ENCODE measurements around the gene C14orf132. TPM values are rescaled to one million over a fixed set of nuclear protein-coding genes. Genes with fewer than 3 reads are reported as not detected.
A peak's percentile ranks its signal among the peaks of the same experiment; 100 is the strongest.

C14orf132 gene
- total RNA-seq, 4 donors from 2014 or later: 2.7 to 3.7 (median 3.0) TPM

DNA sequence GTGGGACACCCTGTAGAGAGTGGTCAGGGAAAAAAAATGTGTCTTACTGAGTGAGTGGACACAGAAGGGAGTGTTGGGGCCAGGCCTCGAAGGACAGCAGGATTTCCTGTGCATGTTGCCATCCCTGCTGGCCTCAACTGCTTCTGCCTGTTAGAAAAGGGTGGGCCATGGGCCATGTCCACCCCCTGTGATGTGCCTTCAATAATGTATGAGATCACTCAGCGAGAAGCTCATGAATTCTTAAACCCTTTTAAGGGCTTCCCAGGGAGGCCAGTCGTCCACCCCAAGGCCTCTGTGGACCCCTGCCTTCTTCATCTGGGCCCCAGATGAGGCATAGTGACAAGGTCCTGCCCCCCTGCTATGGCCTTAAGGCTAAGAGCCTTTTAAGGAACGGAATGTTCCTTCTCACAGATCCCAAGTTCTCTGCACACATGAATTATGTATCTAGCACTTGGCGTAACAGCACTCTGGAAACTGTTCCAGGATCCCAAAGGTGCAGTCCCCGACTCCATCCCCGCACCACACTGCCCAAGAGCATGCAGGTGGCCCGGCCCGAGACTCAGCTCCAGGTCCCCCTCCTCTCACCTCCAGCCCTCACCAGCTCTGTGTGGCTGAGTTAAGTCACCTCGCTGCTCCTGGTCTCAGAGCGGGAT is 8.9 kb upstream of the C14orf132 start:
- intact Hi-C loops (cut with DNase I): no loop called here
- WGBS, 2 donors: 79 to 86% methylated on average over 11 of the region's 11 CpGs
- H3K27ac ChIP-seq: no peak overlapping the region
- TF ChIP-seq, protein P1, sequence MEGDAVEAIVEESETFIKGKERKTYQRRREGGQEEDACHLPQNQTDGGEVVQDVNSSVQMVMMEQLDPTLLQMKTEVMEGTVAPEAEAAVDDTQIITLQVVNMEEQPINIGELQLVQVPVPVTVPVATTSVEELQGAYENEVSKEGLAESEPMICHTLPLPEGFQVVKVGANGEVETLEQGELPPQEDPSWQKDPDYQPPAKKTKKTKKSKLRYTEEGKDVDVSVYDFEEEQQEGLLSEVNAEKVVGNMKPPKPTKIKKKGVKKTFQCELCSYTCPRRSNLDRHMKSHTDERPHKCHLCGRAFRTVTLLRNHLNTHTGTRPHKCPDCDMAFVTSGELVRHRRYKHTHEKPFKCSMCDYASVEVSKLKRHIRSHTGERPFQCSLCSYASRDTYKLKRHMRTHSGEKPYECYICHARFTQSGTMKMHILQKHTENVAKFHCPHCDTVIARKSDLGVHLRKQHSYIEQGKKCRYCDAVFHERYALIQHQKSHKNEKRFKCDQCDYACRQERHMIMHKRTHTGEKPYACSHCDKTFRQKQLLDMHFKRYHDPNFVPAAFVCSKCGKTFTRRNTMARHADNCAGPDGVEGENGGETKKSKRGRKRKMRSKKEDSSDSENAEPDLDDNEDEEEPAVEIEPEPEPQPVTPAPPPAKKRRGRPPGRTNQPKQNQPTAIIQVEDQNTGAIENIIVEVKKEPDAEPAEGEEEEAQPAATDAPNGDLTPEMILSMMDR (IDR thresholded peaks at IDR 0.05): no peak
- no peak for TF ChIP-seq POLR2A (IDR thresholded peaks at IDR 0.05)
- H3K36me3 ChIP-seq: no peaks in the 10 kb centered on the region
- no peak overlapping the region for H3K4me3 ChIP-seq (replicated peaks in 1 of 3)
- no peaks in the 10 kb centered on the region for H3K9me3 ChIP-seq
- no peak for DNase-seq
- no peaks in the 10 kb centered on the region for H3K27me3 ChIP-seq
- no peaks in the 10 kb centered on the region for H3K4me1 ChIP-seq

DNA sequence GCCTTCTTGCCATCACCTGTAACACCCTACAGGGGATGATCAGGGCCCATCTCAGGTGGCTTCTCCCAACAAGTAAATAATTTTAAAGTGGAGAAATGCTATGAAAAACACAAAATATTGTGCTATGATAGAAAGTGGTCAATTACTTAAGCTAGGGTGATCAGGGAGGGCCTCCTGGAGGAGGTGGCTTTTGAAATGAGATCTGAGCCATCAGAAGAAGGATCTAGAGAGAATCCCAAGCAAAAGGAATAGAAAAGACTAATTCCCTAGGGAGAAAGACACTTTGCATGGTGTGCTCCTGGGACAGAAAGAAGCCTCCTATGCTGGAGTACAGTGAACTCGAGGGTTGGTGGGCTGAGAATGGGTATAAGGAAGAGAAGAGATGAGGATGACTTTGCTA is 7.5 kb upstream of the C14orf132 start:
- WGBS, 2 donors: 76 to 93% methylated on average over 1 of the region's 1 CpG
- TF ChIP-seq, protein P1 (IDR thresholded peaks at IDR 0.05): no peak
- TF ChIP-seq POLR2A (IDR thresholded peaks at IDR 0.05): no peak
- intact Hi-C loops (cut with DNase I): no loop called here
- Histone ChIP-seq H3K27me3 (no peaks in the 10 kb centered on the region), H3K36me3 (no peaks in the 10 kb centered on the region), H3K9me3 (no peaks in the 10 kb centered on the region), H3K4me3 (replicated peaks in 1 of 3) (no peak overlapping the region), H3K27ac (no peak overlapping the region), H3K4me1 (no peaks in the 10 kb centered on the region)
- no peak for DNase-seq

DNA sequence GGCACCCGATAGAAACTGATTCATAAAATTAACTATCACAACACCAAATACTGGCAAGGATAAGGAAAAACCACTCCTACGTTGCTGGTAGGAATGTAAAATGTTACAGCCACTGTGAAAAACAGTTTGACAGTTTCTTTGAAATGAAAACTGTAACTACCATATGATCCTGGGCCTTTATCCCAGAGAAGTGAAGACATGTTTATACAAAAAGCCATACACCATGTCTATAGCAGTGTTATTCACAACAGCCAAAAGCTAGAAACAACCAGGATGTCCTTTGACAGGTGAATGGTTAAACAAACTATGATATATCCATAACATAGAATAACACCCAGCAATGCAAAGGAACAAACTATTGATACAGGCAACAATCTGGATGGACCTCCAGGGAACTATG is 3.7 kb upstream of the C14orf132 start:
- H3K4me1 ChIP-seq: peaks cover 12 to 27% of the 10 kb centered on the region in 2 donors
- no peaks in the 10 kb centered on the region for H3K9me3 ChIP-seq
- H3K27ac ChIP-seq: no peak overlapping the region
- intact Hi-C loops (cut with DNase I): no loop called here
- 66 to 74% methylated on average over 2 of the region's 2 CpGs for WGBS, 2 donors
- H3K36me3 ChIP-seq: no peaks in the 10 kb centered on the region
- no peak for DNase-seq
- no peak for TF ChIP-seq POLR2A (IDR thresholded peaks at IDR 0.05)
- TF ChIP-seq, protein P1 (IDR thresholded peaks at IDR 0.05): no peak
- H3K27me3 ChIP-seq: no peaks in the 10 kb centered on the region
- no peak overlapping the region for H3K4me3 ChIP-seq (replicated peaks in 1 of 3)

DNA sequence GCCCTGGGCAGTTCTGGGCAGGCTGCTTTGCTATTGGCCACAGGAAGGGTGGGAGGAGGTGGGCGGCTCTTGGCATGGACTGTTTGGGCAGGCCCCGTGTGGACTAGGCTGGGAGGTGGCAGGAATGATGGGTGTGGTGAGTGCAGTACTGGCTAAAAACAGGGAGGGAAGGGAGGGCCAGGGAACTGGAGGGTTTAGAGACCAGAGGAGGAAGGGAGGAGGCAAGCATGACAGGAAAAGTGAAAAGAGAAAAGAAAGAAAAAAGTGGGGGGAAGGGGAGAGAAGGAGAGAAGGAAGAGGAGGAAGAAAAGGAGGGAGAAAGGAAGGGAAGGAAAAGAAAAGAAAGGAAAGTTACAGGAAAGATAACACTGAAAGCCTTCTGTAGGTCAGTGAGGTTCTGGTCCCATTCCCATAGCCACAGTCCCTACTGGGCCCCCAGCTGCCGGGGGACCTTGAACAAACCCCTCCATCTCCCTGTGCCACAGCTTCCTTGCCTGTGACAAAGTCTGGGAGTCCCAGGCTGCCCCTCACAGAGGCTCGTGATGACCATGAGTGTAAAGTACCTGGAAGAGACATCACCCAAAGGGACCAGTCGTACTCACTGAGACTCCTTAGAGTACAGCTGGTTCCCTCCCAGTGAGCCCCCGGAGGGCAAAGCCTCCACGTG is 1.1 kb upstream of the C14orf132 start:
- DNase-seq: peak; percentile 19 to 38
- H3K27ac ChIP-seq: no peak overlapping the region
- H3K4me1 ChIP-seq: peaks cover 12 to 32% of the 10 kb centered on the region in 2 donors
- H3K36me3 ChIP-seq: no peaks in the 10 kb centered on the region
- no peaks in the 10 kb centered on the region for H3K27me3 ChIP-seq
- no peaks in the 10 kb centered on the region for H3K9me3 ChIP-seq
- TF ChIP-seq POLR2A (IDR thresholded peaks at IDR 0.05): no peak
- TF ChIP-seq, protein P1 (IDR thresholded peaks at IDR 0.05): no peak
- intact Hi-C loops (cut with DNase I): no loop called here
- 29 to 33% methylated on average over 4 to 7 of the region's 7 CpGs for WGBS, 2 donors
- no peak overlapping the region for H3K4me3 ChIP-seq (replicated peaks in 1 of 3)

DNA sequence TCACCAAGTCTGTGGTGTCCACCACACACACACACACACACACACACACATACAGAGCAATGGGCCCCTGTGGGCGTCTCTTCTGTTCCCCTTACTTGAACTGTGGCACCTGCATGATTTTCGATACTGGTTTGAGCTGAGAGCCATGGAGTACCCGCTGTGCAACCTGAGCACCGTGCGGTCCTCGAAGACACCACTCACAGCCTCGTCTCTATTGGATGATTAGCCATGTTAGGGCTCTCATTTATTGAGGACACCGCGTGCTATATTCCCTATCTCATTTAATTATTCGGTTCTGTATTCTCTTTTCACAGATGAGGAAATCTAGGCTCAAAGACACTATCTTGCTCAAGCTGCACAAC is 623 bp upstream of the C14orf132 start:
- intact Hi-C loops (cut with DNase I): no loop called here
- Histone ChIP-seq H3K4me1 (peaks cover 12 to 32% of the 10 kb centered on the region in 2 donors), H3K27ac (no peak overlapping the region), H3K36me3 (no peaks in the 10 kb centered on the region), H3K27me3 (no peaks in the 10 kb centered on the region), H3K9me3 (no peaks in the 10 kb centered on the region), H3K4me3 (replicated peaks in 1 of 3) (peak overlapping the region in 1 of 3 donors; percentile 63)
- peak; percentile 2 to 8 for DNase-seq
- WGBS, 2 donors: 18 to 28% methylated on average over 9 to 10 of the region's 10 CpGs
- TF ChIP-seq, protein P1 (IDR thresholded peaks at IDR 0.05): no peak
- no peak for TF ChIP-seq POLR2A (IDR thresholded peaks at IDR 0.05)
